Measurements from ENCODE around the gene MECP2. TPM values are rescaled to one million over a fixed set of nuclear protein-coding genes. Genes with fewer than 3 reads are reported as not detected.
A peak's percentile ranks its signal among the peaks of the same experiment; 100 is the strongest.

Gene MECP2
- total RNA-seq, 1 experiment from 2014 or later, result 30.6 TPM

- H3K27me3 ChIP-seq (replicated peaks; ENCODE audit: control insufficient read depth, insufficient read depth, low read length), result no peaks in the 10 kb centered on the region
- H3K4me1 ChIP-seq, result 0 out of 2 replicates have a peak, but pooled peaks cover 8% of the 10 kb centered on the region
- BruUV-seq (replicated peaks), result no TSS peak
- H3K9me3 ChIP-seq, result no peaks in the 10 kb centered on the region
- no peak for DNase-seq
- Mint-ChIP-seq H3K36me3 (ENCODE audit: insufficient read depth, unreplicated experiment) (peaks cover 19% of the 10 kb centered on the region), H3K27ac (ENCODE audit: unreplicated experiment) (peak overlapping the region; percentile 88), H3K4me3 (ENCODE audit: unreplicated experiment) (peak overlapping the region; percentile 31), H3K4me1 (ENCODE audit: low read depth, unreplicated experiment) (peaks cover 8% of the 10 kb centered on the region), H3K9me3 (ENCODE audit: unreplicated experiment) (no peaks in the 10 kb centered on the region), H3K27me3 (ENCODE audit: insufficient read depth, unreplicated experiment) (no peaks in the 10 kb centered on the region)
- TF ChIP-seq, protein P1, sequence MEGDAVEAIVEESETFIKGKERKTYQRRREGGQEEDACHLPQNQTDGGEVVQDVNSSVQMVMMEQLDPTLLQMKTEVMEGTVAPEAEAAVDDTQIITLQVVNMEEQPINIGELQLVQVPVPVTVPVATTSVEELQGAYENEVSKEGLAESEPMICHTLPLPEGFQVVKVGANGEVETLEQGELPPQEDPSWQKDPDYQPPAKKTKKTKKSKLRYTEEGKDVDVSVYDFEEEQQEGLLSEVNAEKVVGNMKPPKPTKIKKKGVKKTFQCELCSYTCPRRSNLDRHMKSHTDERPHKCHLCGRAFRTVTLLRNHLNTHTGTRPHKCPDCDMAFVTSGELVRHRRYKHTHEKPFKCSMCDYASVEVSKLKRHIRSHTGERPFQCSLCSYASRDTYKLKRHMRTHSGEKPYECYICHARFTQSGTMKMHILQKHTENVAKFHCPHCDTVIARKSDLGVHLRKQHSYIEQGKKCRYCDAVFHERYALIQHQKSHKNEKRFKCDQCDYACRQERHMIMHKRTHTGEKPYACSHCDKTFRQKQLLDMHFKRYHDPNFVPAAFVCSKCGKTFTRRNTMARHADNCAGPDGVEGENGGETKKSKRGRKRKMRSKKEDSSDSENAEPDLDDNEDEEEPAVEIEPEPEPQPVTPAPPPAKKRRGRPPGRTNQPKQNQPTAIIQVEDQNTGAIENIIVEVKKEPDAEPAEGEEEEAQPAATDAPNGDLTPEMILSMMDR (IDR thresholded peaks at IDR 0.05; ENCODE audit: insufficient read depth in 1 of 2, low read depth in 1 of 2, low read length in 1 of 2, severe bottlenecking in 1 of 2, unreplicated experiment in 1 of 2), result no peak
- intact Hi-C loops (cut with micrococcal nuclease; ENCODE audit: unreplicated experiment), result loop anchor here (10.0 kb wide), 1 partner anchor 401 kb away; the partner anchor contains the start of genes EMD and FLNA
- CTCF ChIA-PET, result no interaction called here
- POLR2A ChIA-PET, result no interaction called here
- H3K4me3 ChIP-seq (ENCODE audit: low read depth, low read length), result no peak overlapping the region
- H3K36me3 ChIP-seq (ENCODE audit: control insufficient read depth, insufficient read depth, low read length), result no peaks in the 10 kb centered on the region; the same call in 1 of the 2 replicates
These were observed 123.4 kb downstream of the MECP2 start for GRCh38 chrX:153974003-153974725.

- TF ChIP-seq, protein P1 (IDR thresholded peaks at IDR 0.05; ENCODE audit: insufficient read depth in 1 of 2, low read depth in 1 of 2, low read length in 1 of 2, severe bottlenecking in 1 of 2, unreplicated experiment in 1 of 2), result no peak
- CTCF ChIA-PET, result no interaction called here
- Mint-ChIP-seq H3K27me3 (ENCODE audit: insufficient read depth, unreplicated experiment) (no peaks in the 10 kb centered on the region), H3K36me3 (ENCODE audit: insufficient read depth, unreplicated experiment) (peaks cover 19% of the 10 kb centered on the region), H3K4me1 (ENCODE audit: low read depth, unreplicated experiment) (peaks cover 8% of the 10 kb centered on the region), H3K4me3 (ENCODE audit: unreplicated experiment) (peak overlapping the region; percentile 98), H3K9me3 (ENCODE audit: unreplicated experiment) (no peaks in the 10 kb centered on the region), H3K27ac (ENCODE audit: unreplicated experiment) (peak overlapping the region; percentile 88)
- TSS peak; percentile 75 for BruUV-seq (replicated peaks)
- no peaks in the 10 kb centered on the region; the same call in 1 of the 2 replicates for H3K36me3 ChIP-seq (ENCODE audit: control insufficient read depth, insufficient read depth, low read length)
- intact Hi-C loops (cut with micrococcal nuclease; ENCODE audit: unreplicated experiment), result loop anchor here (10.0 kb wide), 1 partner anchor 401 kb away; the partner anchor contains the start of genes EMD and FLNA
- H3K4me1 ChIP-seq, result 0 out of 2 replicates have a peak, but pooled peaks cover 8% of the 10 kb centered on the region
- H3K4me3 ChIP-seq (ENCODE audit: low read depth, low read length), result peak overlapping the region; percentile 73
- DNase-seq, result no peak
- POLR2A ChIA-PET, result no interaction called here
- H3K9me3 ChIP-seq, result no peaks in the 10 kb centered on the region
- no peaks in the 10 kb centered on the region for H3K27me3 ChIP-seq (replicated peaks; ENCODE audit: control insufficient read depth, insufficient read depth, low read length)
These were observed 124.2 kb downstream of the MECP2 start for GRCh38 chrX:153973127-153974002.

Measured in Caco-2 (cell line).